Measurements from ENCODE around the gene TLR3.

Gene TLR3

GRCh38 chr4:186137196-186137794 lies 68.3 kb downstream of the TLR3 start:
- Histone ChIP-seq H3K4me3 (ENCODE audit: low read length) (peak overlapping the region; percentile 37; the same call in 1 of the 2 replicates), H3K9ac (ENCODE audit: low read length) (no peak overlapping the region; the same call in 1 of the 2 replicates), H3F3A (ENCODE audit: insufficient read depth, low read length) (peaks cover 6% of the 10 kb centered on the region; the same call in 1 of the 2 replicates), H3K4me1 (ENCODE audit: low read length) (peaks cover 19% of the 10 kb centered on the region), H3K4me2 (ENCODE audit: low read depth, low read length) (peak overlapping the region; percentile 57), H3K9me2 (replicated peaks; ENCODE audit: insufficient read depth, low read length) (no peaks in the 10 kb centered on the region), H3K79me2 (ENCODE audit: low read length) (peaks cover 9% of the 10 kb centered on the region; the same call in 1 of the 2 replicates), H3K27me3 (replicated peaks; ENCODE audit: insufficient read depth, low read length) (no peaks in the 10 kb centered on the region), H3K9me3 (replicated peaks; ENCODE audit: insufficient read depth, low read length) (no peaks in the 10 kb centered on the region), H2AFZ (ENCODE audit: low read length) (no peak overlapping the region), H4K20me1 (ENCODE audit: insufficient read depth, low read length) (no peaks in the 10 kb centered on the region), H3K36me3 (replicated peaks; ENCODE audit: insufficient read depth, low read length) (no peaks in the 10 kb centered on the region), H3K27ac (ENCODE audit: low read length) (no peak overlapping the region)
- DNase-seq, result peak; percentile 48
- TF ChIP-seq, protein P1, sequence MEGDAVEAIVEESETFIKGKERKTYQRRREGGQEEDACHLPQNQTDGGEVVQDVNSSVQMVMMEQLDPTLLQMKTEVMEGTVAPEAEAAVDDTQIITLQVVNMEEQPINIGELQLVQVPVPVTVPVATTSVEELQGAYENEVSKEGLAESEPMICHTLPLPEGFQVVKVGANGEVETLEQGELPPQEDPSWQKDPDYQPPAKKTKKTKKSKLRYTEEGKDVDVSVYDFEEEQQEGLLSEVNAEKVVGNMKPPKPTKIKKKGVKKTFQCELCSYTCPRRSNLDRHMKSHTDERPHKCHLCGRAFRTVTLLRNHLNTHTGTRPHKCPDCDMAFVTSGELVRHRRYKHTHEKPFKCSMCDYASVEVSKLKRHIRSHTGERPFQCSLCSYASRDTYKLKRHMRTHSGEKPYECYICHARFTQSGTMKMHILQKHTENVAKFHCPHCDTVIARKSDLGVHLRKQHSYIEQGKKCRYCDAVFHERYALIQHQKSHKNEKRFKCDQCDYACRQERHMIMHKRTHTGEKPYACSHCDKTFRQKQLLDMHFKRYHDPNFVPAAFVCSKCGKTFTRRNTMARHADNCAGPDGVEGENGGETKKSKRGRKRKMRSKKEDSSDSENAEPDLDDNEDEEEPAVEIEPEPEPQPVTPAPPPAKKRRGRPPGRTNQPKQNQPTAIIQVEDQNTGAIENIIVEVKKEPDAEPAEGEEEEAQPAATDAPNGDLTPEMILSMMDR (IDR thresholded peaks at IDR 0.05; ENCODE audit: low read length), result peak; percentile 72
- TF ChIP-seq EZH2phosphoT487 (IDR thresholded peaks at IDR 0.05; ENCODE audit: low read length), result no peak
